Uterus (tissue), 2 donors: ENCODE measurements around the gene LRBA.

Experiments used
- CTCF ChIP-seq, 4 experiments: fragments of 200-600 bp in 2 of 4; fragments of 450-650 bp in 2 of 4; sonication (generic) in 2 of 4; IDR thresholded peaks; one replicate each; pipeline ENCODE4 v1.5.1; 2016 to 2019; ENCODE audit warnings: antibody characterized with exemption in 4 of 4, mild to moderate bottlenecking in 2 of 4, moderate library complexity in 1 of 4
- POLR2A ChIP-seq, 2 donors: fragments of 450-650 bp; IDR thresholded peaks; one replicate each; pipeline ENCODE4 v1.6.1; 2016; ENCODE audit warnings: antibody characterized with exemption in 2 of 2, mild to moderate bottlenecking in 1 of 2, moderate library complexity in 1 of 2

GRCh38 chr4:150476776-150477175, 538.3 kb downstream of the LRBA start:
- TF ChIP-seq CTCF (IDR thresholded peaks at IDR 0.05) (no peak), POLR2A (IDR thresholded peaks at IDR 0.05) (no peak)
